NCI-H82 treated with DMSO at 0.1 percent for 48 hours (cell line): ENCODE data around the gene MYOF.
"Not testable (repeated sequence)": the region's sequence is repeated elsewhere in the genome, so short reads cannot be mapped to it uniquely, and the experiment has no call there.

Experiments
- DNase-seq: peaks from one replicate; lab custom pipeline; 2025; ENCODE audit not compliant: unreplicated experiment; lab: John Stamatoyannopoulos, UW

The MYOF gene

GRCh38 chr10:93299606-93300287, 182.4 kb downstream of the MYOF start:
- DNase-seq = no peak

GRCh38 chr10:93299195-93299594, 182.9 kb downstream of the MYOF start:
- DNase-seq = no peak

DNA sequence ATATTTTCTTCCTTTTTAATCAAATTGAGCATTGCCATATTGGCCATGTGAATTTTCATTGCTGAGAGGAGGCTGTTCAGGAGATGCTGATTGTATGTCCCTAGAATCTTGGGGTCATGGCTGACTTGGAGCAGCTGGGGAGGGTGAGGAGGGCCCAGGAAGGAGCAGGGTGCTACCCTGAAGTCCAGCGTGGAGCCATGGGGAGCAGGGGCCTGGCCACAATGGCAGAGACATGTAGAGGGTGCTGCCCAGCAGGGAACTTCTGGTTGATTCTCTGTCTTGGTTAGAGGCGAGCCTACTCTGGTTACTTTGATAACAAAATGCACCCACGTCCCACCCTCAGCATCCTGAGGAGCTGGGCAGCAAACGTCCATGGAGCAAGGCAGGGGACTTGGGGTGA, 186.0 kb downstream of the MYOF start:
- DNase-seq = no peak

GRCh38 chr10:93293999-93294398, 188.1 kb downstream of the MYOF start:
- DNase-seq = no peak

- DNase-seq = no peak
Observed at GRCh38 chr10:93290661-93291354, 191.3 kb downstream of the MYOF start.

- no peak for DNase-seq
Observed at GRCh38 chr10:93288679-93289634, 193.2 kb downstream of the MYOF start.

DNA sequence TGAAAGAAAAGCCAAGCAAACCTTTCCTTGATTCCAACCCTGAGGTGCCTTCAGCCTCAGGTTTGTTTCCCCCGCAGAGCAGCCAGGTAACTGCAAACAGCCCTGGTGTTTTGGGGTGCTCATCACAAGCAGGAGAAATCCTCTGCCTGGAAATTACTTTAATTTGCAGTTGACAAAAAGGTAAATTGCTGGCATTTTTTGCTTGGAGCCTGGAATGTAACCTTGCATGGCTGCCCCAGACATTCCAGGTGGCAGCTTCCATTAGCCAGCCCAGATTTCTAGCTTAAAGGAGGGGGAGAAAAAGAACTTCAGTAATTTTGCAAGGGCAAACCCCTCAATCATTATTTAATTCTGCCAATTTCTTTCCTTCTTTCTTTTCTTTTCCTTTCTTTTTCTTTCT, 194.4 kb downstream of the MYOF start:
- DNase-seq = no peak

- not testable (repeated sequence) for DNase-seq
Observed at GRCh38 chr10:93284246-93284645, 197.9 kb downstream of the MYOF start.

GRCh38 chr10:93281367-93281720, 200.8 kb downstream of the MYOF start:
- no peak for DNase-seq

- DNase-seq = peak; percentile 40
Observed at GRCh38 chr10:93280699-93281366, 201.3 kb downstream of the MYOF start.

- DNase-seq = no peak
Observed at GRCh38 chr10:93280121-93280698, 201.9 kb downstream of the MYOF start.

GRCh38 chr10:93277360-93277759, 204.8 kb downstream of the MYOF start:
- no peak for DNase-seq

GRCh38 chr10:93274419-93274818, 207.7 kb downstream of the MYOF start:
- no peak for DNase-seq

DNA sequence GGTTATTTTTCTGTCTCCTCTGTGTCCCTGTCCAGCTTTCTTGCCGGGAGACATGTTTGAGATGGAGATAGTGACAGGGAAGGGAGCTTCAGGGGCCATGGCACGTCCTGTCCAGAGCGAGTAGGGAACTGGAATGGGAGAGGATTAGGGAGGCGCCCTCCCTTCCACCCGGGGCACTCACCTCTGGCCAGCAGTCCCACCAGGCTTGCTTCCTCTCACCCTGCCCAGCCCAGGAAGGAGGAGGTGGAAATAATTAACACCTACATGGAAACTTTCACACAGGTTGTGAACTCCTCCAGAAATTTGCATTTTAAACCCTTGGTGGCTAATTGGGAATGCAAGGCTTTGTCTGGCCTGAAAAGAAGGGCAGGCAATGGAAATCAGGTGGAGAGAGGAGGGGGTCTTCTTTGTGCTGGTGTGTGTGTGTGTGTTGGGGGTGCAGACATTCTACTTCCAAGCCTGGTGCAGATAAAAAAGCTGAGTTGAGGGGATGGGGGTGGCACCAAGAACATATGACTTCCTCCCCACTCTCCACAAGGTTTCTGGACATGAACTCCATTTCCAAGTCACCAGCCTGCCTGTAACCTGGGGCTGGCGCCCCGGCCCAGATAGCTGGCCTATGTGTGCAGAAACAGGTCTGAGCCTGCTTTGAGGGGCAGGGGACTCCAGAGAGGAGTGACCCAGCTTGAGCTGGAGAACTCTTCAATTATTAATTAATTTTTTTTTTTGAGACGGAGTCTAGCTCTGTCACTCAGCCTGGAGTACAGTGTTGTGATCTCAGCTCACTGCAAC, 209.1 kb downstream of the MYOF start:
- DNase-seq = no peak

- DNase-seq = no peak
Observed at GRCh38 chr10:93271347-93271746, 210.8 kb downstream of the MYOF start.

DNA sequence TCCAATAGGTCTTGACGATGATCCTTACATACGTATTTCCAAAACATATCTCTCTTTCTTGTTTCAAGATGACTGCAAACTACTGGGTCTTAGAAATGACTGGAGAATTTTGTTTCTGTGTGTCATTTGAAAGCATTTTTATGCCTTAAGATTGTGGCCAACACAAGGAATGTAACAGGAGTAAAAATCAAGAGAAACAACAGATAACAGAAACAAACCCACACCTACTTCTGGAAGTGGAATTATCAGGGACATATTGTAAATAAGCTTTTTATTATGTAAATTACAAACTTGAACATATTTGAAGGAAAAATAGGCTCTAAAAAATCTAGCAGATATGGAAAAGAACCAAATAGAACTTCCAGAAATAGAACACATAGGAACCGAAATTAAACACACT, 212.9 kb downstream of the MYOF start:
- DNase-seq = no peak

- DNase-seq = no peak
Observed at GRCh38 chr10:93268021-93268420, 214.1 kb downstream of the MYOF start.

- no peak for DNase-seq
Observed at GRCh38 chr10:93267521-93267920, 214.6 kb downstream of the MYOF start.

GRCh38 chr10:93266858-93267257, 215.3 kb downstream of the MYOF start:
- no peak for DNase-seq
